HG03565 (cell line): ENCODE data around the gene FLT1.

Source experiments
- ATAC-seq: cut with Tn5 transposase; IDR thresholded peaks from one replicate; pipeline ENCODE4 v1.9.1; 2021; ENCODE audit warnings: mild to moderate bottlenecking, moderate library complexity; ENCODE audit not compliant: unreplicated experiment

The FLT1 gene

GRCh38 chr13:28432816-28433560, 61.9 kb downstream of the FLT1 start:
- ATAC-seq = no peak

GRCh38 chr13:28429685-28430290, 65.1 kb downstream of the FLT1 start:
- peak; percentile 83 for ATAC-seq

- no peak for ATAC-seq
These were observed 65.8 kb downstream of the FLT1 start for GRCh38 chr13:28429096-28429495.

GRCh38 chr13:28426381-28426780, 68.5 kb downstream of the FLT1 start:
- ATAC-seq = no peak

- ATAC-seq = no peak
These were observed 69.1 kb downstream of the FLT1 start for GRCh38 chr13:28425793-28426192.

GRCh38 chr13:28424541-28424940, 70.4 kb downstream of the FLT1 start:
- ATAC-seq = no peak

GRCh38 chr13:28423010-28423409, 71.9 kb downstream of the FLT1 start:
- ATAC-seq = no peak

- ATAC-seq = no peak
These were observed 73.1 kb downstream of the FLT1 start for GRCh38 chr13:28421676-28422410.

GRCh38 chr13:28420704-28421103, 74.2 kb downstream of the FLT1 start:
- no peak for ATAC-seq

- ATAC-seq = no peak
These were observed 78.9 kb downstream of the FLT1 start for GRCh38 chr13:28415994-28416421.

GRCh38 chr13:28413999-28414398, 80.9 kb downstream of the FLT1 start:
- no peak for ATAC-seq

- ATAC-seq = no peak
These were observed 81.9 kb downstream of the FLT1 start for GRCh38 chr13:28412981-28413380.

- ATAC-seq = no peak
These were observed 83.0 kb downstream of the FLT1 start for GRCh38 chr13:28411831-28412353.

GRCh38 chr13:28410096-28410495, 84.8 kb downstream of the FLT1 start:
- ATAC-seq = no peak

GRCh38 chr13:28409648-28410047, 85.3 kb downstream of the FLT1 start:
- no peak for ATAC-seq

GRCh38 chr13:28408863-28409262, 86.1 kb downstream of the FLT1 start:
- no peak for ATAC-seq

- no peak for ATAC-seq
These were observed 86.6 kb downstream of the FLT1 start for GRCh38 chr13:28408235-28408848.

GRCh38 chr13:28406733-28407266, 88.1 kb downstream of the FLT1 start:
- no peak for ATAC-seq

- no peak for ATAC-seq
These were observed 92.9 kb downstream of the FLT1 start for GRCh38 chr13:28402057-28402381.

GRCh38 chr13:28401303-28402056, 93.4 kb downstream of the FLT1 start:
- ATAC-seq = no peak
